ENCODE results near the gene SAMD8. TPM values are rescaled to one million over a fixed set of nuclear protein-coding genes. Genes with fewer than 3 reads are reported as not detected.
A peak's percentile ranks its signal among the peaks of the same experiment; 100 is the strongest.
"Not testable (repeated sequence)": the region's sequence is repeated elsewhere in the genome, so short reads cannot be mapped to it uniquely, and the experiment has no call there.

The SAMD8 gene
- total RNA-seq, 1 experiment from 2014 or later = 18.2 TPM

DNA sequence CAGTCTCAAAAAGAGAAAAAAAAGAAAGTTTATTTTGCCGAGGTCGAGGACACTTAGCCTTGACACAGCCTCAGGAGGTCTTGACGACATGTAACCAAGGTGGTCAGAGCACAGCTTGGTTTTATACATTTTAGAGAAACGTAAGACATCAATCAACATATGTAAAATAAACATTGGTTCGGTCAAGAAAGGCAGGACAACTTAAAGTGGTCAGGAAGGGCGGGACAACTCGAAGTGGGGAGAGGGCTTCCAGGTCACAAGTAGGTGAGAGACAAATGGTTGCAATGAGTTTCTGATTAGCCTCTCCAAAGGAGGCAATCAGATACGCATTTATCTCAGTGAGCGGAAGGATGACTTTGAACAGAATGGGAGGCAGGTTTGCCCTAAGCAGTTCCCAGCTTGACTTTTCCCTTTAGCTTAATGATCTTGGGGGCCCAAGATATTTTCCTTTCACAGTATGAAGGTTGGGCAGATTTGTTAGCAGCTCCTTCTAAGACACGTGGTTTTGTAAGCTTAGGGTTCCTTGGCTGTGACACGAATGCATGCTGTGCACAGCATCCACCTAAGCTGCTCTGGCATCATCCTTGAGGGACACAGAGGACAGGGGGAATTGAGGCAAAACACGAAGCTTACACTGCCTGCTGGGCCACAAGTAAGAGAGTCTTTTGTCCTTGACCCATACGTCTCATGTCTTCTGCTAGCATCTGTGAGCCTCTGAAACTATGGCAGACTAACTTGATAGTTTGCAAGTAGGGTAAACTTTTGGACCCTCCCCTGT is 95.8 kb downstream of the SAMD8 start:
- in situ Hi-C loops (cut with HindIII; ENCODE audit: low sequenced_read_pairs) = no loop called here
- DNase-seq (ENCODE audit: low spot score) = no peak

- DNase-seq (ENCODE audit: low spot score) = no peak
- in situ Hi-C loops (cut with HindIII; ENCODE audit: low sequenced_read_pairs) = no loop called here
Measured at GRCh38 chr10:75207857-75208144, 96.3 kb downstream of the SAMD8 start.

- no peak for DNase-seq (ENCODE audit: low spot score)
- in situ Hi-C loops (cut with HindIII; ENCODE audit: low sequenced_read_pairs) = no loop called here
Measured at GRCh38 chr10:75208181-75208580, 96.7 kb downstream of the SAMD8 start.

- in situ Hi-C loops (cut with HindIII; ENCODE audit: low sequenced_read_pairs) = no loop called here
- no peak for DNase-seq (ENCODE audit: low spot score)
Measured at GRCh38 chr10:75209086-75209920, 97.8 kb downstream of the SAMD8 start.

DNA sequence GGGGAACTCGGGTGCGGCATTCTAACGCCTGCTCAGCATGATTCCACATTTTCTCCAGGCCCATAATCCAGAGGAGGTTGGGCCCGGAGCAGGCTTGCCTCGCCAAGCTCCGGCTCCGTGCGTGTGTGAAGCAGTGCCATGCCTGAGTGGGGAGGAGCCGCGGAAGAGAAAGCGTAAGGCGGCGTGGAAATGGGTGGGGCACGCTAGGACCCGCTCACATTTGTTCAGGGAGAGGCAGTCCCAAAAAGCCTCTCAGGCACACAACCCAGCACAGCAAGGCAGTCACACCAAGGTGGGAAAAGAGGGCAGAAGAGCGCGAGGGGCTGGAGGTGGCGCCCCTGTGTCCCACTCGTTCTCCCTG is 98.4 kb downstream of the SAMD8 start:
- in situ Hi-C loops (cut with HindIII; ENCODE audit: low sequenced_read_pairs) = no loop called here
- peak; percentile 83 for DNase-seq (ENCODE audit: low spot score)

GRCh38 chr10:75210282-75211006 is 99.0 kb downstream of the SAMD8 start, which contains the start of gene VDAC2:
VDAC2 (plus strand) TSS chr10:75210796; CDS start chr10:75211159, 363 bp downstream.
- in situ Hi-C loops (cut with HindIII; ENCODE audit: low sequenced_read_pairs) = no loop called here
- peak; percentile 91 for DNase-seq (ENCODE audit: low spot score)

DNA sequence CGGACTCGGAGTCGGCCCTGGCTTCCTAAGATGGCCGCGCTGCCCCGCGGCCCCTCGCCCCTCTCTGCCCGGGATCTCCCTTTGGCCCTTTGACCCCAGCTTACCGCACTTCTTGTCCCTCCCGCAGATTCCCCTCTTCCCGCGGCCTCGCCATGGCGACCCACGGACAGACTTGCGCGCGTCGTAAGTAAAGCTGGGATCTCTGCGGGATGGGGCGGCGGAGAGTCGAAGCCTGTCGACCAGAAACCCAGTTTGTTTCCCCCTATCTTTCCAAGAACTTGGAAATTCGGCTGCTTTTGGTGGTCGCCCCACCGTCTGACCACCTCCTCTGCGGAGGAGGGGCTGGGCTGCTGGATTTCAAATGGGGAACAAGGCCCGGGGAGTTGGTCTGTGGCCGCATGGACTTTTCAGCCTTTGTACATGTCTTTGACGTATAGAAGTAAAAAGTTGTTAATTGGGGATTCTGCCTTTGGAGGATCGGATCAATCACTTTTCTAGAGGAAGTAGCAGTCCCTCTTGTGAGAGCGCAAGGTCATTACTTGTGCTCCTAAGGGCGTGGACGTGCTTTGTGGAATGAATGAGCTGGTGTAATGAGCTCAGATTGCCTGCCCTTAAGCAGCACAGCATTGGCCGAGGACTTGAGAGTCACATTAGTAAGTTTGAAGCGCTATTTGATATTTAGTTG is 99.7 kb downstream of the SAMD8 start:
- in situ Hi-C loops (cut with HindIII; ENCODE audit: low sequenced_read_pairs) = no loop called here
- no peak for DNase-seq (ENCODE audit: low spot score)

DNA sequence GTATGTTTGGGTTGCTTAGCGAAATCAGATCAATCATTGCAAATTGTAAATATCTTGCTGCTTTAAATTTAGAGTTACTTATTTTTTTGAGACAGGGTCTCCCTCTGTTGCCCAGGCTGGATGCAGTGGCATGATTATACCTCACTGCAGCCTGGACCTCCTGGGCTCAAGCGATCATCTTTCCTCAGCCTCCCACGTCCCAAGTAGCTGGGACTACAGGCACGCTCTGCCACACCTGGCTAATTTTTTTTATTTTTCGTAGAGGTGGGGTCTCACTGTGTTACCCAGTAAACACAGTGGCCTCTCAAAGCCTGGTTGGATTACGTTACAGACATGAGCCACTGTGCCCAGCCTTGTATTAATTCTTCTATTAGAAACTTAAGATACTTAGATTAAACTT is 100.9 kb downstream of the SAMD8 start:
- in situ Hi-C loops (cut with HindIII; ENCODE audit: low sequenced_read_pairs) = no loop called here
- DNase-seq (ENCODE audit: low spot score) = no peak

DNA sequence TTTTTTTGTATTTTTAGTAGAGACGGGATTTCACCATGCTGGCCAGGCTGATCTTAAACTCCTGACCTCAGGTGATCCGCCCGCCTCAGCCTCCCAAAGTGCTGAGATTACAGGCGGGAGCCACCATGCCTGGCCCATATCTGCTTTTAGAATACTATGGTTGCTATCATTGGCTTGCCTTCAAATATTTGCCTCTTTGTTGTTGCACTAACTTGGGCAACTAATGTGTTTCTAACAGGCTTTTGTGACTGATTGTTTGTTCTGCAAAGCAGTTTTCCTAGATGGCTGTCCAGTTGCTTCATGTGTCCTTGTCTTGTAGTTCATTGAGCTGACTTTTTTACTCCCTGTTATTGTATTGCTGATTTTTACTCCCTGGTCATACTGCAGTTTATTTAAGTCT is 108.8 kb downstream of the SAMD8 start:
- in situ Hi-C loops (cut with HindIII; ENCODE audit: low sequenced_read_pairs) = no loop called here

GRCh38 chr10:75221492-75221891 is 110.0 kb downstream of the SAMD8 start:
- in situ Hi-C loops (cut with HindIII; ENCODE audit: low sequenced_read_pairs) = not testable (repeated sequence)

More for the DNA sequence above, 108.8 kb downstream of the SAMD8 start:
- no peak for DNase-seq (ENCODE audit: low spot score)

GRCh38 chr10:75223507-75223906 is 112.1 kb downstream of the SAMD8 start:
- no peak for DNase-seq (ENCODE audit: low spot score)

More at GRCh38 chr10:75221492-75221891, 110.0 kb downstream of the SAMD8 start:
- DNase-seq (ENCODE audit: low spot score) = not testable (repeated sequence)

DNA sequence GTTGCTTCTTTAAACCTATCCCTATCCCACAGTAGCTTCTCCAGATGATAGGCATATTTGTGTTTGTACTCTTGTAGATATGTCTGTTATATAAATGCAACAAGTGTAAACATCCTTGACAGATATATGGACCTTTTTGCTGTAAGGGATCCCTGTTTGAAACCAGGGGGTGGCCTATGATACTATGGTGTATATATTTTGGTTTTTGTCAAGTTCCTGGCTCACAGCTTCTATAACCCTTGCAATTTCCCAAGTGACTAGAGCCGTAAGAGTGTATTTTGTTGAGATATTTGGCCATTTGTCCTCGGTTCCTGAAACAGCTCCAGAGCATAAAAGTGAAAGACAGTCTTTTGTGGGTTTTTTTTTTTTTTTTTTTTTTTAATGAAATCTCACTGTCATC is 114.6 kb downstream of the SAMD8 start:
- no peak for DNase-seq (ENCODE audit: low spot score)
- in situ Hi-C loops (cut with HindIII; ENCODE audit: low sequenced_read_pairs) = no loop called here

More at GRCh38 chr10:75223507-75223906, 112.1 kb downstream of the SAMD8 start:
- in situ Hi-C loops (cut with HindIII; ENCODE audit: low sequenced_read_pairs) = no loop called here

GRCh38 chr10:75226656-75227055 is 115.2 kb downstream of the SAMD8 start:
- in situ Hi-C loops (cut with HindIII; ENCODE audit: low sequenced_read_pairs) = no loop called here
- peak; percentile 49 for DNase-seq (ENCODE audit: low spot score)

- no peak for DNase-seq (ENCODE audit: low spot score)
- in situ Hi-C loops (cut with HindIII; ENCODE audit: low sequenced_read_pairs) = no loop called here
Measured at GRCh38 chr10:75228278-75228677, 116.8 kb downstream of the SAMD8 start.

- DNase-seq (ENCODE audit: low spot score) = peak; percentile 13
- in situ Hi-C loops (cut with HindIII; ENCODE audit: low sequenced_read_pairs) = no loop called here
Measured at GRCh38 chr10:75228834-75229233, 117.4 kb downstream of the SAMD8 start.

DNA sequence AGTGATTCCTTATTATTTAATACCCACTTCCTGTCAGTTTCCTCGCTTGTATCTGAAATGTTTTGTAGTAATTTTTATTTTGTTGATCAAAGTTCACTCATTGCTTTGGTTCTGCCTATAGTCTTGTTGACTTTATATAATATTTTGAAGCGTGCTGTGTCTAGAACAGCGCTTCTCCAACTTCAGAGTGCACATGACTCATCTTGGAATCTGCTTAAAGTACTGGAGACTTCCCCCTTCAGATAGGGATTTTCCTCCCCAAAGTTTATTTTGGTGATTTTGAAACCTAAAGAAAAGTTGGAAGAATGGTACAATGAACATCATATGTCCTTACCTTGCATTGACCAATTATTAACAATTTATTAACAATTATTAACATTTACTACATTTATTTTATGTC is 118.5 kb downstream of the SAMD8 start:
- no peak for DNase-seq (ENCODE audit: low spot score)
- in situ Hi-C loops (cut with HindIII; ENCODE audit: low sequenced_read_pairs) = no loop called here

- peak; percentile 90 for DNase-seq (ENCODE audit: low spot score)
- in situ Hi-C loops (cut with HindIII; ENCODE audit: low sequenced_read_pairs) = no loop called here
Measured at GRCh38 chr10:75230600-75231038, 119.2 kb downstream of the SAMD8 start.

Measured in G401 (cell line).